Lower leg skin (tissue), 3 donors: ENCODE results near the gene GNAI3.

Source experiments
- CTCF ChIP-seq, 3 donors: fragments of 450-650 bp; IDR thresholded peaks; one replicate each; pipeline ENCODE4 v1.5.1; 2016; ENCODE audit warnings: antibody characterized with exemption in 3 of 3, mild to moderate bottlenecking in 3 of 3, moderate library complexity in 2 of 3
- POLR2A ChIP-seq, 2 donors: fragments of 450-650 bp; IDR thresholded peaks; one replicate each; pipeline ENCODE4 v1.6.1; 2016 to 2017; ENCODE audit warnings: antibody characterized with exemption in 2 of 2, mild to moderate bottlenecking in 1 of 2, moderate library complexity in 1 of 2

DNA sequence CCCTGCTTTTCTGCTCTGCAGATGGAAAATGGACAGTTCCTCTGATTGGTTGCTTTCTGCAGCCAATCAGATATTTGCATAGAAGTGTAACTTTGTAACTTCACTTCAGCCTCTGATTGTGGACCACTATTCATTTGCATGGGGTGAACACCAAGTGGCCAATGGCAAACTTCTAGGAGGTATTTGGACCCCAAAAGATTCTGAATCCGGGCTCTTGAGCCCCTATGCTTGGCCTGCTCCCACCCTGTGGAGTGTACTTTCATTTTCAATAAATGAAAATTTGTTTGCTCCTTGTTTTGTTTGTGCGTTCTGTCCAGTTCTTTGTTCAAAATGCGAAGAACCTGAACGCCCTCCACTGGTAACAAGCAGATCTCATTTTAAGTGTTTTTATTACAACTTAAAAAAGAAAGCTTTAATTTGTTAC lies 101.1 kb downstream of the GNAI3 start:
- TF ChIP-seq CTCF (IDR thresholded peaks at IDR 0.05) (no peak), POLR2A (IDR thresholded peaks at IDR 0.05) (no peak)
